Gastrocnemius medialis (tissue), 4 donors: Measurements from ENCODE around the gene COLQ. TPM values are rescaled to one million over a fixed set of nuclear protein-coding genes. Genes with fewer than 3 reads are reported as not detected.
"Not testable (repeated sequence)": the region's sequence is repeated elsewhere in the genome, so short reads cannot be mapped to it uniquely, and the experiment has no call there.

Experiments
- ATAC-seq, 2 donors: fragments of 150-250 bp; one replicate each; pipeline ENCODE4 v1.9.1; 2016
- DNase-seq, 2 donors: peaks; one replicate each; pipeline ENCODE4 v3.0.0-alpha.2; 2019
- H3K27ac ChIP-seq, 4 donors: fragments of 200-600 bp; sonication (generic); 1 replicate in 1 of 4; 2 replicates in 3 of 4; pipeline ENCODE4 v1.5.1; 2016 to 2018; ENCODE audit warnings: mild to moderate bottlenecking in 2 of 4, moderate library complexity in 1 of 4
- H3K27me3 ChIP-seq, 3 donors: fragments of 200-600 bp; sonication (generic) in 2 of 3; 1 replicate in 1 of 3; 2 replicates in 2 of 3; pipeline versions ENCODE4 v1.5.1 to v1.6.0; 2016 to 2019; ENCODE audit warnings: mild to moderate bottlenecking in 1 of 3, moderate library complexity in 1 of 3
- H3K36me3 ChIP-seq, 2 donors: fragments of 200-600 bp; sonication (generic) in 1 of 2; one replicate each; pipeline ENCODE4 v1.5.1; 2017 to 2018
- H3K4me1 ChIP-seq, 2 donors: fragments of 200-600 bp; sonication (generic) in 1 of 2; one replicate each; pipeline ENCODE4 v1.5.1; 2016 to 2017; ENCODE audit warnings: mild to moderate bottlenecking in 2 of 2
- H3K4me3 ChIP-seq, 4 donors: fragments of 200-600 bp; sonication (generic) in 3 of 4; 1 replicate in 1 of 4; 2 replicates in 3 of 4; pipeline ENCODE4 v1.5.1; 2016 to 2019; ENCODE audit warnings: mild to moderate bottlenecking in 2 of 4
- H3K9me3 ChIP-seq, 3 donors: fragments of 200-600 bp; sonication (generic) in 2 of 3; 1 replicate in 1 of 3; 2 replicates in 2 of 3; pipeline ENCODE4 v1.5.1; 2016 to 2019
- POLR2A ChIP-seq, 2 donors: fragments of 450-650 bp; IDR thresholded peaks; one replicate each; pipeline ENCODE4 v1.6.1; 2017; ENCODE audit warnings: antibody characterized with exemption in 2 of 2, mild to moderate bottlenecking in 2 of 2, moderate library complexity in 2 of 2
- in situ Hi-C, 4 donors: fragments of 200-750 bp; cut with MboI; loops; one replicate each; pipeline versions ENCODE4 v1.15.0 to v1.8.0; 2017; ENCODE audit warnings: low sequenced_read_pairs in 4 of 4
- intact Hi-C: fragments of 100-400 bp; cut with DNase I; formaldehyde crosslinking; loops from one replicate; pipeline ENCODE4 v1.15.1; 2023; ENCODE audit warnings: low total_unique reads
- total RNA-seq, 4 donors: library from RNA; depleted of rRNA; stranded (reverse); fragments of >200 nt; gene quantifications; one replicate each; pipeline versions ENCODE4 v1.1.0 to v1.2.3, GENCODE V29; 2016
- TF ChIP-seq, protein P1 (sequence below), 5 experiments: fragments of 450-650 bp in 3 of 5; fragments of 200-600 bp in 2 of 5; sonication (generic) in 2 of 5; IDR thresholded peaks in 4 of 5; conservative IDR thresholded peaks in 1 of 5; 1 replicate in 4 of 5; 2 replicates in 1 of 5; pipeline ENCODE4 v1.5.1; 2016 to 2019; ENCODE audit warnings: antibody characterized with exemption in 5 of 5, mild to moderate bottlenecking in 3 of 5, moderate library complexity in 3 of 5

Gene COLQ
- total RNA-seq, 4 donors from 2014 or later, result 2.8 to 4.7 (median 3.0) TPM

GRCh38 chr3:15541371-15541770 lies 19.9 kb upstream of the COLQ start:
- in situ Hi-C loops, result no loop called here
- intact Hi-C loops, result no loop called here
- H3K36me3 ChIP-seq, result no peaks in the 10 kb centered on the region
- H3K4me3 ChIP-seq, result no peak overlapping the region
- H3K9me3 ChIP-seq, result no peaks in the 10 kb centered on the region
- no peak for ATAC-seq
- TF ChIP-seq POLR2A (IDR thresholded peaks at IDR 0.05), result no peak
- TF ChIP-seq, protein P1, sequence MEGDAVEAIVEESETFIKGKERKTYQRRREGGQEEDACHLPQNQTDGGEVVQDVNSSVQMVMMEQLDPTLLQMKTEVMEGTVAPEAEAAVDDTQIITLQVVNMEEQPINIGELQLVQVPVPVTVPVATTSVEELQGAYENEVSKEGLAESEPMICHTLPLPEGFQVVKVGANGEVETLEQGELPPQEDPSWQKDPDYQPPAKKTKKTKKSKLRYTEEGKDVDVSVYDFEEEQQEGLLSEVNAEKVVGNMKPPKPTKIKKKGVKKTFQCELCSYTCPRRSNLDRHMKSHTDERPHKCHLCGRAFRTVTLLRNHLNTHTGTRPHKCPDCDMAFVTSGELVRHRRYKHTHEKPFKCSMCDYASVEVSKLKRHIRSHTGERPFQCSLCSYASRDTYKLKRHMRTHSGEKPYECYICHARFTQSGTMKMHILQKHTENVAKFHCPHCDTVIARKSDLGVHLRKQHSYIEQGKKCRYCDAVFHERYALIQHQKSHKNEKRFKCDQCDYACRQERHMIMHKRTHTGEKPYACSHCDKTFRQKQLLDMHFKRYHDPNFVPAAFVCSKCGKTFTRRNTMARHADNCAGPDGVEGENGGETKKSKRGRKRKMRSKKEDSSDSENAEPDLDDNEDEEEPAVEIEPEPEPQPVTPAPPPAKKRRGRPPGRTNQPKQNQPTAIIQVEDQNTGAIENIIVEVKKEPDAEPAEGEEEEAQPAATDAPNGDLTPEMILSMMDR (IDR thresholded peaks at IDR 0.05 in 4 of 5, conservative IDR thresholded peaks at IDR 0.05 in 1 of 5), result no peak
- no peak overlapping the region for H3K27ac ChIP-seq
- H3K27me3 ChIP-seq, result no peaks in the 10 kb centered on the region
- DNase-seq, result no peak
- peaks cover 0 to 12% of the 10 kb centered on the region in 2 donors for H3K4me1 ChIP-seq

GRCh38 chr3:15539066-15539465 lies 17.6 kb upstream of the COLQ start:
- in situ Hi-C loops (no loop called here), intact Hi-C loops (no loop called here)
- no peak for DNase-seq
- Histone ChIP-seq H3K4me3 (no peak overlapping the region), H3K4me1 (peaks cover 0 to 12% of the 10 kb centered on the region in 2 donors), H3K27me3 (no peaks in the 10 kb centered on the region), H3K36me3 (no peaks in the 10 kb centered on the region), H3K9me3 (no peaks in the 10 kb centered on the region), H3K27ac (no peak overlapping the region)
- no peak for ATAC-seq
- TF ChIP-seq, protein P1 (IDR thresholded peaks at IDR 0.05 in 4 of 5, conservative IDR thresholded peaks at IDR 0.05 in 1 of 5), result no peak
- TF ChIP-seq POLR2A (IDR thresholded peaks at IDR 0.05), result no peak

GRCh38 chr3:15538345-15538744 lies 16.8 kb upstream of the COLQ start:
- intact Hi-C loops, result no loop called here
- Histone ChIP-seq H3K4me3 (no peak overlapping the region), H3K9me3 (no peaks in the 10 kb centered on the region), H3K27ac (no peak overlapping the region), H3K4me1 (peaks cover 0 to 12% of the 10 kb centered on the region in 2 donors), H3K27me3 (no peaks in the 10 kb centered on the region), H3K36me3 (no peaks in the 10 kb centered on the region)
- in situ Hi-C loops, result no loop called here
- no peak for TF ChIP-seq POLR2A (IDR thresholded peaks at IDR 0.05)
- TF ChIP-seq, protein P1 (IDR thresholded peaks at IDR 0.05 in 4 of 5, conservative IDR thresholded peaks at IDR 0.05 in 1 of 5), result no peak
- DNase-seq (no peak), ATAC-seq (no peak)

- DNase-seq (no peak), ATAC-seq (no peak)
- in situ Hi-C loops, result no loop called here
- Histone ChIP-seq H3K4me3 (no peak overlapping the region), H3K36me3 (no peaks in the 10 kb centered on the region), H3K27ac (no peak overlapping the region), H3K9me3 (no peaks in the 10 kb centered on the region), H3K4me1 (no peaks in the 10 kb centered on the region), H3K27me3 (no peaks in the 10 kb centered on the region)
- intact Hi-C loops, result no loop called here
- TF ChIP-seq, protein P1 (IDR thresholded peaks at IDR 0.05 in 4 of 5, conservative IDR thresholded peaks at IDR 0.05 in 1 of 5), result no peak
- no peak for TF ChIP-seq POLR2A (IDR thresholded peaks at IDR 0.05)
Measured at GRCh38 chr3:15536856-15537255, 15.3 kb upstream of the COLQ start.

- intact Hi-C loops, result no loop called here
- no peak overlapping the region for H3K4me3 ChIP-seq
- no peak for DNase-seq
- no peak for ATAC-seq
- TF ChIP-seq POLR2A (IDR thresholded peaks at IDR 0.05), result no peak
- TF ChIP-seq, protein P1 (IDR thresholded peaks at IDR 0.05 in 4 of 5, conservative IDR thresholded peaks at IDR 0.05 in 1 of 5), result no peak
- H3K9me3 ChIP-seq, result no peaks in the 10 kb centered on the region
- in situ Hi-C loops, result no loop called here
- H3K4me1 ChIP-seq, result no peaks in the 10 kb centered on the region
- H3K27me3 ChIP-seq, result no peaks in the 10 kb centered on the region
- no peaks in the 10 kb centered on the region for H3K36me3 ChIP-seq
- H3K27ac ChIP-seq, result no peak overlapping the region
Measured at GRCh38 chr3:15535732-15536131, 14.2 kb upstream of the COLQ start.

DNA sequence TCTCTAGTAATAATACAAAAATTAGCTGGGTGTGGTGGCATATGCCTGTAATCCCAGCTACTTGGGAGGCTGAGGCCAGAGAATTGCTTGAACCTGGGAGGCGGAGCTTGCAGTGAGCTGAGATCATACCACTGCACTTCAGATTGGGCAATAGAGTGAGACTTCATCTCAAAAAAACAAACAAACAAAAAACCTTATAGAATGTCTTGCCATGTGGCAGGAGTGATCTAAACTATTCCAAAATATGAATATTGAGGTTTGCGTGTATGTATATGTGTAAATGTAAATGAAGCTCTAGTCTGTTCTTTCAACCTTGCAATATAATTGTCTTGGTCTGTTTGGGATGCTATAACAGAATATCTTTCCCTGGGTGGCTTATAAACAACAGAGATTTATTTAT lies 11.1 kb upstream of the COLQ start:
- in situ Hi-C loops, DNase-seq, H3K36me3 ChIP-seq, H3K9me3 ChIP-seq, intact Hi-C loops, H3K27ac ChIP-seq, ATAC-seq, H3K4me3 ChIP-seq, H3K27me3 ChIP-seq, H3K4me1 ChIP-seq: not testable (repeated sequence)
